Fibroblast of lung (primary cell): Measurements from ENCODE around the gene SLC22A4. TPM values are rescaled to one million over a fixed set of nuclear protein-coding genes. Genes with fewer than 3 reads are reported as not detected.

Source experiments
- DNase-seq, 2 donors: peaks; one replicate each; pipeline versions ENCODE4 v3.0.0 to v3.0.0-alpha.2; 2010; ENCODE audit warnings: low read depth in 2 of 2
- H2AFZ ChIP-seq: 2 replicates; pipeline ENCODE4 v1.5.1; 2012; ENCODE audit warnings: low read length, control low read depth, inconsistent platforms
- H3K27ac ChIP-seq: 2 replicates; pipeline ENCODE4 v1.5.1; 2011; ENCODE audit warnings: low read length, control low read depth; ENCODE audit not compliant: insufficient read depth
- H3K27me3 ChIP-seq: 2 replicates; pipeline ENCODE4 v1.5.1; 2011; ENCODE audit warnings: mild to moderate bottlenecking, low read length; ENCODE audit not compliant: control insufficient read depth, insufficient read depth
- H3K36me3 ChIP-seq: 2 replicates; pipeline ENCODE4 v1.5.1; 2011; ENCODE audit warnings: low read length; ENCODE audit not compliant: control insufficient read depth, insufficient read depth
- H3K4me1 ChIP-seq: 2 replicates; pipeline ENCODE4 v1.5.1; 2011; ENCODE audit warnings: low read length; ENCODE audit not compliant: control insufficient read depth, insufficient read depth; ENCODE audit errors: extremely low read depth
- H3K4me2 ChIP-seq: 2 replicates; pipeline ENCODE4 v1.5.1; 2011; ENCODE audit warnings: low read length, control low read depth; ENCODE audit not compliant: insufficient read depth; ENCODE audit errors: extremely low read depth
- H3K4me3 ChIP-seq, 4 experiments: fragments of 200-600 bp in 1 of 4; sonication (generic) in 1 of 4; replicated peaks in 1 of 4; 2 replicates each; pipeline ENCODE4 v1.5.1; 2011 to 2016; ENCODE audit warnings: low read length in 4 of 4, low read depth in 3 of 4, mild to moderate bottlenecking in 3 of 4, control low read depth in 2 of 4, inconsistent platforms in 1 of 4, mixed read lengths in 1 of 4; ENCODE audit not compliant: insufficient read depth in 1 of 4; ENCODE audit errors: control extremely low read depth in 1 of 4
- H3K79me2 ChIP-seq: 2 replicates; pipeline ENCODE4 v1.5.1; 2012; ENCODE audit warnings: mild to moderate bottlenecking, low read length, inconsistent platforms; ENCODE audit not compliant: control insufficient read depth, insufficient read depth
- H3K9ac ChIP-seq: 2 replicates; pipeline ENCODE4 v1.5.1; 2011; ENCODE audit warnings: mild to moderate bottlenecking, low read length, control low read depth; ENCODE audit not compliant: insufficient read depth
- H3K9me3 ChIP-seq: 2 replicates; pipeline ENCODE4 v1.5.1; 2012; ENCODE audit warnings: low read depth, low read length; ENCODE audit not compliant: control insufficient read depth, insufficient read depth
- H4K20me1 ChIP-seq: 2 replicates; pipeline ENCODE4 v1.5.1; 2011; ENCODE audit warnings: low read length; ENCODE audit not compliant: control insufficient read depth, insufficient read depth; ENCODE audit errors: extremely low read depth
- CTCF ChIP-seq, 2 donors: IDR thresholded peaks in 1 of 2; conservative IDR thresholded peaks in 1 of 2; 1 replicate in 1 of 2; 2 replicates in 1 of 2; pipeline ENCODE4 v1.5.1; 2011 to 2012; ENCODE audit warnings: low read length in 2 of 2, control low read depth in 1 of 2, inconsistent platforms in 1 of 2, low read depth in 1 of 2, mild to moderate bottlenecking in 1 of 2
- EZH2 ChIP-seq: IDR thresholded peaks from 2 replicates; pipeline ENCODE4 v1.5.1; 2012; ENCODE audit warnings: low read length, control low read depth, mild to moderate bottlenecking; ENCODE audit errors: missing control alignments
- polyA plus RNA-seq, 2 donors: library from polyadenylated mRNA; depleted of rRNA in 1 of 2; stranded (reverse) in 1 of 2; unstranded in 1 of 2; fragments of >200 nt; gene quantifications; 2 replicates each; pipeline ENCODE4 v1.2.1, GENCODE V29; 2011 to 2012; ENCODE audit warnings: missing spikeins in 1 of 2
- total RNA-seq: library from RNA; depleted of rRNA; stranded (reverse); fragments of >200 nt; gene quantifications from 2 replicates; pipeline ENCODE4 v1.2.1, GENCODE V29; 2014

The SLC22A4 gene
- total and polyA plus RNA-seq, 2 donors (not counting 1 experiment from before 2014, with no cell fraction given), result 1.1 to 4.1 TPM

GRCh38 chr5:132369007-132369473, 74.8 kb downstream of the SLC22A4 start:
- peak overlapping the region; percentile 74 for H3K9ac ChIP-seq
- TF ChIP-seq EZH2 (no peak), CTCF (conservative IDR thresholded peaks at IDR 0.05 in 1 of 2, IDR thresholded peaks at IDR 0.05 in 1 of 2; ENCODE audit: low read depth in 1 of 2, low read length in 2 of 2) (no peak)
- no peaks in the 10 kb centered on the region for H3K4me1 ChIP-seq
- no peaks in the 10 kb centered on the region for H3K9me3 ChIP-seq
- H2AFZ ChIP-seq, result peak overlapping the region; percentile 83
- no peaks in the 10 kb centered on the region for H4K20me1 ChIP-seq
- no peaks in the 10 kb centered on the region for H3K36me3 ChIP-seq
- peak in 1 of 2 donors; percentile 25 for DNase-seq
- peak overlapping the region; percentile 62 to 70 (median 63) for H3K4me3 ChIP-seq
- H3K27me3 ChIP-seq, result no peaks in the 10 kb centered on the region
- peak overlapping the region; percentile 76 for H3K4me2 ChIP-seq
- H3K79me2 ChIP-seq, result no peaks in the 10 kb centered on the region
- peak overlapping the region; percentile 41 for H3K27ac ChIP-seq

- Histone ChIP-seq H3K27ac (peak within 1 kb of the TSS; percentile 41), H3K9ac (peak within 1 kb of the TSS; percentile 74), H3K9me3 (no peaks in the 10 kb centered on the region), H3K27me3 (no peaks in the 10 kb centered on the region), H3K4me1 (no peaks in the 10 kb centered on the region), H3K79me2 (no peaks in the 10 kb centered on the region), H4K20me1 (no peaks in the 10 kb centered on the region), H2AFZ (peak within 1 kb of the TSS; percentile 83), H3K36me3 (no peaks in the 10 kb centered on the region), H3K4me2 (peak within 1 kb of the TSS; percentile 76), H3K4me3 (peak within 1 kb of the TSS; percentile 62 to 70 (median 63))
- peak; percentile 41 to 48 for DNase-seq
- TF ChIP-seq CTCF (conservative IDR thresholded peaks at IDR 0.05 in 1 of 2, IDR thresholded peaks at IDR 0.05 in 1 of 2; ENCODE audit: low read depth in 1 of 2, low read length in 2 of 2) (no peak), EZH2 (no peak)
Observed at GRCh38 chr5:132369474-132370180, 75.4 kb downstream of the SLC22A4 start, which contains the start of gene SLC22A5. Gene SLC22A5 (plus strand): TSS chr5:132369710. CDS start chr5:132369973, 263 bp downstream.

DNA sequence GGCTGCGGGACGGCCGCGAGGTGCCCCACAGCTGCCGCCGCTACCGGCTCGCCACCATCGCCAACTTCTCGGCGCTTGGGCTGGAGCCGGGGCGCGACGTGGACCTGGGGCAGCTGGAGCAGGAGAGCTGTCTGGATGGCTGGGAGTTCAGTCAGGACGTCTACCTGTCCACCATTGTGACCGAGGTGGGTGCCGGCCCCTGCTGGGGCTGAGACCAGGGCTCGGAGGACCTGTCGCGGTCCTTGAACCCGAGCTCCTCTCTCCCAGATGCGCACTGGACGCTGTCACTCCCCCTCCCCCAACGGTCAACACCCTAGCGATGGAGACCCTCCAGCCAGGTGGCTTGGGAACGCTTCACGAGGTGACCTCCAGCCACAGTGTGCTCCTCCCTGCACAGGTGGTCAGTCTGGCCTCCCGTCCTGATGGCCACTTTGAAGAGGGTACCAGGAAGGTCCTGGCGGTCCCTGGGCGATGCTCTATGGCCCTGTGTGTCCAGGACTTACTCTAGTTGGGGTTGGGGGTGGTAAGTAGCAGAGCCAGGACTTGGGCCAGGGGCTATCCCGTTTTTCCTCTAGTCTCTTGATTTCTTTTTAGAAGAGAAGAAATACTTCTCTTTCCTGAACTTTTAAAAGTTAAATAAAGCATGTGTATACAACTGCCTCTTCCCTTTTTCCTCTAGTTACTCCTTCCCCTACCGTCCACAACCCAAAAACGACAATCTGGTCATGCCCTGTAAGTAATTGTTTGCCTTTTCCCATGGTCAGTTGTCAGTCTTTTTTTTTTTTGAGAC, 76.2 kb downstream of the SLC22A4 start:
- H3K4me3 ChIP-seq, result peak overlapping the region; percentile 52 to 70 (median 63)
- no peaks in the 10 kb centered on the region for H3K79me2 ChIP-seq
- no peaks in the 10 kb centered on the region for H3K9me3 ChIP-seq
- no peaks in the 10 kb centered on the region for H3K4me1 ChIP-seq
- no peaks in the 10 kb centered on the region for H3K27me3 ChIP-seq
- no peak for DNase-seq
- peak overlapping the region; percentile 74 for H3K9ac ChIP-seq
- no peaks in the 10 kb centered on the region for H4K20me1 ChIP-seq
- H3K36me3 ChIP-seq, result no peaks in the 10 kb centered on the region
- peak overlapping the region; percentile 83 for H2AFZ ChIP-seq
- H3K4me2 ChIP-seq, result peak overlapping the region; percentile 76
- no peak overlapping the region for H3K27ac ChIP-seq
- TF ChIP-seq EZH2 (no peak), CTCF (conservative IDR thresholded peaks at IDR 0.05 in 1 of 2, IDR thresholded peaks at IDR 0.05 in 1 of 2; ENCODE audit: low read depth in 1 of 2, low read length in 2 of 2) (no peak)
